SW480 (cell line): Measurements from ENCODE around the gene THBS1.

ENCODE experiments used
- DNase-seq: peaks from one replicate; pipeline ENCODE4 v3.0.0-alpha.2; 2016; ENCODE audit warnings: low spot score

Gene THBS1

DNA sequence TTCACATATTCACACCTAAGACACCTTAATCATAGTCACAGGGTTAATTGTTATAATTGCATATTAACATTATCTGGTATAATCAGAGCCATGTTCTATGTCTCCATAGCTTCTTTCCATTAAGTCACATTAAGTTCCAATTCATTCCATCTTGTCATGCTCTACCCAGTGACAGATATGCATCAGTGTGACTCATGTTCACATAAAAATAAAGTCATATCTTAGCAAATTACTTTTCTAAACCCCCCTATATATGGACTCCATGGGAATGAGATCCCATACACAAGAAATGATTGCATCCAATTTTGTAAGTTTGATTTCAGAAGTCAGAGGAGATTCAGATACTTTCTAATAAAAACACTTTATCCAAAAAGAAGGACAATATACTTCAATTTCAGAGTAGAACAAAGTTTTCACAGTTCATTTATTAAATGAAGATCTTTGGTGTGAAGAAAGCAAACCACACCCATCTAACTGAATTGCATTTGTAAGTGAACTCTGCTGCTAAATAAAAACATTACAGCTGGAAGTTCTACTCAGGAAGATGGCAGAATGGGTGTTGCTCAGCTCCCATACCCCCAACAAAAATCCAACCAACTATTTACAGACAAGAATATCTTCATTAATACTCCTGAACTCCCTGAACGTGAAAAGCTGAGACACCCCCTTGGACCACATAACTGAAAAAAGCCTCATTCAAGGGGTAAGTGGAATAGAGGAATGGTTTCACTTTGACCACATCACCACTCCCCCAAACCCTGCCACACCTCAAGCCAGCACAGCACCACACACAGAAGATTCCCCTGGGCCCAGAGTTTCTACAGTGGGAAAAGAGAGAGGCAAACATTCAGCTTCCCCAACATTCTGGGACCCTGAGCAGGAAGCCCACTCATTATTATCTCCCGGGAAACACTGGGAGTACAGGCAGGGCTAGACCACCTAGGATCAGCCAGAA is 27.6 kb downstream of the THBS1 start:
- no peak for DNase-seq

DNA sequence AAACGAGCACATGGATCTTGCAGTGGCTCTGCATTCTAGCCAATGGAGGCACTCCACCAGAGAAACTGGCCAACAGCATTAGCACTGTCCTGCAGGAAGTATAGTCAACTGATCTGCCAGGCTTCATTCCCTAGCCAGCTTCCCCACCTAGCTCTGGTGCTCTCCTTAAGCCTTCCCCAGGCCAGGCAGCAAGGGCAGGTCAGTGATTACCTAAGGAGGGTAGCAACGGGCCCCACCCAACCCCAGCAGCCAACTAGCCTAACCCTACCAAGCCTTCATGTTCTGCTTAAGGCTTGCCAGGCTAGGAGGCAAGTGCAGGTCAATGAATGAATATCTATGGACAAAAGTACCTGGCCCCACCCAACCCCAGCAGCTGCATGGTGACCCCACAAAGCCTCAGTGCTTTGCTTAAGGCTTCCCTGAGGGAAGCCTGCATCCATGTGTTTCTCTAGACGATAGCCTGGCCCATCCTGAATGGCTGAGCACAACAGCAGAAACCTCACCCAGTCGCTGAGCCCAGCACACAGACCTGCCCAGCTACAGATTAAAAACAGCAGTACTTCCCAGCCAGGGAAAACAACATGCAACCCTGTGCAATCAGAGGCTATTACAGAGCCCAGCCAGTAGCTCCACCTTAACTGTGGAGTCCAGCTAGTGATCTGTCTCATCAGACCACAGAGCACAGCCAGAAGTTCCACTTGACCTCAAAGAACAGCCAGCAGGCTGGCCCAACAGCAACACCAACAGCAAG is 28.5 kb downstream of the THBS1 start:
- DNase-seq: no peak

DNA sequence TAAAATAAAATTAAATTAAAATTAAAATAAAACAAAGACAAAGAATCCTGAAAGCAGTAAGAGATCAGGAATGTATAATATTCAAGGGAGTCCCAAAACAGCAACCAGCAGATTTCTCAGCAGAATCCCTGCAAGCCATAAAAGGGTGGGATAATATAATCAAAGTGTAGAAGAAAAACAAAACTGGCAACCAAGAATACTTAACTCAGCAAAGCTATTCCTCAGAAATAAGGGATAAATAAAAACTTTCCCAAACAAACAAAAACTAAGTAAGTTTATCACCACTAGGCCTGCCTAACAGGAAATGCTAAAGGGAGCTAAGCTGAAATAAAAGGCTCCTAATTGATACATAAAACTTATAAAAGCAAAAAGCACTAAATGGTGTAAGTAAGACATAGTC is 29.8 kb downstream of the THBS1 start:
- DNase-seq: no peak

DNA sequence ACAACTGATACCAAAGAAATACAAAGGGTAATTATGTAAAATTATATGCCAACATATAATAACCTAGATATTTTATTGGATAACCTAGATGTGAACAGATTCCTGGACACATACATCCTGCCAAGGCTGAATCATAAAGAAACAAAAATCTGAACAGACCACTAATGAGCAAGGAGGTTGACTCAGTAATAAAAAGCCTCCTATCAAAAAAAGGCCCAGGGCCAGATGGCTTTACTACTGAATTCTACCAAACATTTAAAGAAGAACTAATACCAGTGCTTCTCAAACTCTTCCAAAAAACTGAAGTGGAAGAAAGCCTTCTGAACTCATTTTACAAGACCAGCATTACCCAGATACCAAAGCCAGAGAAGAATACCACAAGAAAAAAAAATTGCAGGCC is 32.4 kb downstream of the THBS1 start:
- no peak for DNase-seq

DNA sequence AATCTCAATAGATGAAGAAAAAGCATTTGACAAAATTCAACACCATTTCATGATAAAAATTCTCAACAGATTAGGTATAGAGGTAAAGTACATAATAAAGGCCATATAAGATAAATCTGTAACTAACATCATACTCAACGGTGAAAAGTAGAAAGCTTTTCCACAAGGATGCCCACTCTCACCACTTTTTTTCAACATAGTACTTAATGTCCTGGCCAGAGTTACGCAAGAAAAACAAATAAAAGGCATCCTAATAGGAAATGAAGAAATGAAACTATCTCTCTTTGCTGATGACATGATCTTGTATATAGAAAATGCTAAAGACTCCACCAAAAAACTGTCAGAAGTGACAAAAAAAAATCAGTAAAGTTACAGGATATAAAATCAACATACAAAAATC is 33.0 kb downstream of the THBS1 start:
- no peak for DNase-seq

DNA sequence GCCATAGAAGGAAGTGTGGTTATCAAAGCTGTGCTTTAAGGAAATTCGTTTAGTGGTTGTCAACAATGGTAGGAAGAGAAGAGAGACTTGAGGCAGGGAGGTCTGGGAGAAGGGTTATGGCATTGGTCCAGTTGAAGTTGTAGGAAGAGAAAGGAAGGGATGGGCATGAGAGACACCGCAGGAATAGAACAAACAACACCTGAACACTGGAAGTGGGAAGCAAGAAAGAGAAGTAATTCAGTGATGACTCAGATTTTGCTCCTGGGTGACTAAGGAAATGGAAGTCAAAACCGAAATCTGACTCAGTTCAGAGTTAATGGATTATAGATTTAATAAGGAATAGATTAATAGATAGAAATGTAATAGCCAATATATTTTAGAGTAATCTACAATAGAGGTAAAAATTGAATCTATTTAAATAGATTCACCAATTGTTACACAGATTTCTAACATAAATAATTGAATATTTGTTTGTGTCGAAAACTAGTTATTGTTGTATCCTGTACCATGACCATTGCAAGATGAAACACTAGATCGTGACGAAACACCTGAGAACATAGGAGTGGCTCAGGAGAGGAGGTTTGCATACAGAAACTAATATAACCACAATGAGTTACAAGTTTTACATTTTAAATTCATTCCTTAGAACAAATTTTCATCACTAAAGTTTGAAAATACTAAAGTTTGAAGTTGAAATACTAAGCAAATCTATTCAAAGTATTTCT is 36.0 kb downstream of the THBS1 start:
- DNase-seq: no peak

DNA sequence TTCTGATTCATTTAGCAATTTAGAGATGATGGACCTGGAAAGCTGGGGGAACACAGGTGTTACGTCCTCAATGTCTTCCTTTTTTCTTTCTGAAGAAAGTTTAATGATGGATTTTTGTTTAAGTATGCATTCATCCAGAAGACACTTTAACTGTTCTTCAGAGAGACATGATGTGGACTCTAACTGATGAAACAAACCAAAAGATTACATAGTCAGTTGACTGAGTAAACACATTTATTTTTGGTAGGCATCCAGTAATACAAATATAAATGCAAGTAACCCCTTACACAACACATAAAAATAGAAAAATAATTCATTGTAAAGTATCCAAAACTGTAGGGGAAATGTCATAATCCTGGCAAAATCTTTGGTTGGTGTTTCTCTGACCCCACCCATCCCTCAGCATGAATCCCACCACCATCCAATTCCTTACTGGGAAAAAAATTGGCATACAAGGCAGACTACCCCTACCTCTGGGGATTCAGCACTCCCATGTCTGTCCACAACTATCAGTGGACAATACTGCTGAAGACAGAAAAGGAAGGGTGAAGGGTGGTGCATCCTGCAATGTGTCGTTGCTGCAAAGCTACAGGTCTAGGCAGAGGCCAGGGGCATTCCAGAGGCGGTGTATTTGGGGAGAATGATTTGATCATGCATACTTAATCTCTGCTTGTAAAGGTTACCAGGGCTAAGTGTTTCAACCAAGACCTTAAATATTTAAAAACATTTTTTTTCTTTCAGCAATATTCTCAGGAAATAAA is 37.4 kb downstream of the THBS1 start:
- DNase-seq: no peak

DNA sequence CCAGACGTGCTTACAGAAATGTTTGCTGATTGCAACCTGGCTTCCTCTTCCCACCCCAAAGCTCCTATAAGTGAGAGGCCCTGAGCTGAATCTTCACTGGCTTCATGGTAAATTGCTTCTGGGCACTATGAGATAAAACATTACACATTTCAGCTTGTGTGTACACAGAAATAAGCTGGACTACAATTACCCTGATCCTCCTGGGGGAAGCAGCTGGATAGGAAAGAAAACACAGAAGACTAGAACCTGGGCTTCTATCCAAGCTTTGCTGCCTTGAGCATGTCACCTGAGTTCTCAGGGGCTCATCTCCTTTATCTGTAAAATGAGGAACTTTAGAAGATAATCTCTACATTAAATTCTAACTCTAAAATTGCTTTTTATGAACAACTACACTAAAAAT is 40.3 kb downstream of the THBS1 start:
- DNase-seq: no peak

DNA sequence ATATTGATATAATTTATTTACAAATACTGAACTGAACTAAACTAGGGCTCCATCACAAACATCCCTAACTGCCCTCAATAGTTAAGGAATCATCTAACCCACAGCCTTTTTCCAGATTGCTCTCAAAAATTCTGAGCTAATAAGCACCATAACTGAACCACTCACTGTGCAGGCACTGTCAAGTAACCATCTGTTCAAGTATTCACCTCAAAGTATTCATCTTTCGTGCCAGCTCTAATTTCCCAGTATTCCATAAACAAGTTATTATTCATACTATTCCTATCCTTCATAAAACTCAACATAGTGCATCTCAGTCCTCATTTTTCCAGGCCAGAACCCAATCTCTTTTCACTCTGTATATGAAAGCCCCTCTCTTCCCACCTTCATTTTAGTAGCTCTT is 41.1 kb downstream of the THBS1 start:
- DNase-seq: no peak

- no peak for DNase-seq
Observed at GRCh38 chr15:39622660-39623516, 42.0 kb downstream of the THBS1 start.

GRCh38 chr15:39623529-39623931 is 42.7 kb downstream of the THBS1 start:
- no peak for DNase-seq

- DNase-seq: peak; percentile 51
Observed at GRCh38 chr15:39624806-39625205, 43.9 kb downstream of the THBS1 start.

DNA sequence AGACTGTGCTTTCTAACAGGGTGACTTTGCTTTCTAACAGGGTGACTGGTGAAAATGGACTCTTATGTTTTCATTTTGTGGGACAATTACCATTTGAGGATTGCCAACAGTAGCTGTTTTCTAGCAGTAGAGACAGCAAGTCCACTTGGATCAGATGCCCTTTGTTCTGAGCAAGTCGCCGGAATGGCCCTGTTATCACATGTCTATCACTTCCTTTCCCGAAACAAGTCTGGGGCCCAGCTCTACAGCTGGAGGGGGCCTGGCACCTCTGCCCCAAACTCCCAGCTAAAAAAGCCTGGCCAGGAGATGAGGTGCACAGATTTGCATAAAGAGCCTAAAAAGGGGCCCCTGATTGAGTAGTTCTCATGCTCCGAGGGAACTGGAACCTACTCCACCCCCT is 44.6 kb downstream of the THBS1 start:
- no peak for DNase-seq

GRCh38 chr15:39625856-39626255 is 45.0 kb downstream of the THBS1 start:
- no peak for DNase-seq

DNA sequence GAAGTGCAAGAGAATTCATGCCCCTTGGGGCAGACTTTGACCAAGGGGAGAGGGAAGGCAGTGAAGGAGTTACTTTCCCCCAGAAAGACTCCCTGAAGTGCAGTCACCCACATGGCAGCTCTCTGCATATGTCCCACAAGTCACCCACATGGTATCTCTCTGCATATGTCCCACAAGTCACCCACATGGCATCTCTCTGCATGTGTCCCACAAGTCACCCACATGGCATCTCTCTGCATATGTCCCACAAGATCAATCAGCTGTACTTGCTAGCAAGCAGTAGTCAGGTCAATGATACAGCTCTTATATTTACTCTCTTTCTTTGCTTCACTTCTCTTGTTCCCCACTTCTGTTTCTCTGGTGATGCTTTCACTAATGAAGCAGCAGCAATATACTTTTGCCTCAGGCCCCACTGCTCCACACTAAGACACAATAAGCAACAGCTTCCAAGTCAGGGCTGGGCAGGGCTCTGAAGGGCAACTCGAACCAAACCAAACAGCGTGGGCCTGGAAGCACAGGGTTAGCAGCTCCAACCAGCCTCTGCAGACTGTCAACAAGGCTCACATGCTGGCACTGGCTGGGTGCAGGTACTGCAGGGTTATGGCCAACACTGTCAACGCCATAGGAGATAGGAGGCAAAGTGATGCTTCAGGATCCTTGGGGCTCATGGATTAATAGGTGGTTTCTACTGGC is 46.7 kb downstream of the THBS1 start:
- no peak for DNase-seq

GRCh38 chr15:39628144-39628508 is 47.2 kb downstream of the THBS1 start:
- no peak for DNase-seq

DNA sequence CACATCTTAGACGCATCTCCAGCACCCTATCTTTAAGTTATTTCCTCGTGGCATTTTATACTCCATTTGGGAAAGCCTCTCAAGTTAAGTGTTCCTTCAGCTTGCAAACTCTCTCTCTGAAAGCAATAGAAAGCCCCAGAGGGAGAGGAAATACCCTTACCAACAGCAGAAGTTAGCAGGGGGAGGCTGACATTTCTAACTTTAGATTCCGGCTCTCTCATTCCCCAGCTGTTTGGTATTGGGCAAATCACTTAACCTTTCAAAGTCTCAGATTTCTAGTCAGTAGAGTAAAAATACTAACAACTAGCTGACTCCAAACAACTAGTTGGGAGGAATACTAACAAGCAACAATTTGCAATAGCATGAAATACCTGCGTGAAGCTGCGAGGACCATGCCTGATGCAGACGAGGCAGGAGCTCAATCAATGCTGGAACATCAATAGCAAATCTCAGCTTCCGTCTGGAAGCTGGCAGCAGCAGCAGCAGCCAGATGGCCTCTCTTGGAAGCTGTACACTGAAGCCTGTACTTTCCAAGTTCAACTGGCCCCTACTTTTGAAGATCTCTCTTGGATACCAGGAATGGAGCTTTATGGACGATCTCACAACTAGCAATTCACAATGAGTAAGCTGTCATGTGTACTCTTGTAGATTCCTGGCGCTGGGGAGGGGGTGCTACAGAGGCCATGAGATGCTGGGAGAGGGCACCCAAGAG is 47.8 kb downstream of the THBS1 start:
- DNase-seq: no peak

DNA sequence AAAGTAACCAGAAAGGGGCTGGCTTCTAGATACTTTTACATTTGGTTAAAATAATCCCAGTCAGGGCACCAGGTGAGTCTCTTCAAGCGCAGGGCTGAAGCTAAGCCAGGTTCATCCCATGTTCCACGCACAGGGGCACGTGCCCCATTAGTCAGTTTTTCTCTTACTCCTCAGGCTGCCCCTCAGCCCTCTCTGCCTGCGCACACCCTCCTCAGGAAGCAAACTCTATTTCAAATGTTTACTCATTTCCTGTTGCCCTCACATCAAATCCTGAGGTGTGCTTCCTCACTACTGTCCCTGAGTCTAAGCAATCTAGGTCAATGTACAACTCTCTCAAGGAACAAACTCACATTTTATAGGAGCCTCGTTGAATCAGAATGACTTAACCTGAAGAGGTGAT is 48.5 kb downstream of the THBS1 start:
- no peak for DNase-seq

DNA sequence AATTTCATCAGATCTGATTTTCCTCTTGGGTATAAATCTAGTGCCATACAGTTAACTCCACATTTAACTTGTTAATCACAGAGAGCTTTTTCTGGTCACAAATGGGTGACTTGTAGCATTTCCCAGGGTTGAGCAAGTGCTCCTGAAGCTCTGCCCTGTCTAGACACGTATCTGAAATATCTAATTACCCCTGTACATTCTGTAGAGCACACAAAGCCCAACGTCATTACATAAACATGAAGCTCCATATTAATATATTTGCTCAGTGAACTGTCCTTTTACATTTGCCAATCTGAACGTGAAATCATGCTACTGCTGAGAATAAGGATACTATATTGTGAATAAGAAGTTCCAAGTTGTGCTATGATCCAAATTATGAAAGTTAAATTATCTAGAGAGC is 49.0 kb downstream of the THBS1 start:
- DNase-seq: no peak

GRCh38 chr15:39631357-39631756 is 50.5 kb downstream of the THBS1 start:
- DNase-seq: no peak
